Spleen (tissue), 11 donors: ENCODE data around the gene CLRN3. TPM values are rescaled to one million over a fixed set of nuclear protein-coding genes. Genes with fewer than 3 reads are reported as not detected.

Source experiments
- DNase-seq: peaks from one replicate; pipeline ENCODE4 v3.0.0-alpha.2; 2020
- H3K27ac ChIP-seq, 8 donors: fragments of 200-600 bp; sonication (generic) in 7 of 8; 1 replicate in 4 of 8; 2 replicates in 4 of 8; pipeline versions ENCODE4 v1.5.0 to v1.8.0; 2016 to 2021; ENCODE audit warnings: inconsistent platforms in 4 of 8, mild to moderate bottlenecking in 4 of 8, moderate library complexity in 1 of 8
- H3K27me3 ChIP-seq, 7 donors: fragments of 200-600 bp; sonication (generic) in 6 of 7; replicated peaks in 1 of 7; 1 replicate in 4 of 7; 2 replicates in 3 of 7; pipeline versions ENCODE4 v1.5.0 to v1.8.0; 2016 to 2021; ENCODE audit warnings: inconsistent platforms in 3 of 7, mild to moderate bottlenecking in 1 of 7
- H3K36me3 ChIP-seq, 6 donors: fragments of 200-600 bp; sonication (generic) in 5 of 6; 1 replicate in 4 of 6; 2 replicates in 2 of 6; pipeline versions ENCODE4 v1.5.0 to v1.8.0; 2016 to 2021; ENCODE audit warnings: inconsistent platforms in 2 of 6
- H3K4me1 ChIP-seq, 6 donors: fragments of 200-600 bp; sonication (generic) in 5 of 6; 1 replicate in 3 of 6; 2 replicates in 3 of 6; pipeline versions ENCODE4 v1.5.0 to v1.8.0; 2016 to 2021; ENCODE audit warnings: inconsistent platforms in 3 of 6
- H3K4me3 ChIP-seq, 8 donors: fragments of 200-600 bp; sonication (generic) in 7 of 8; 1 replicate in 4 of 8; 2 replicates in 4 of 8; pipeline versions ENCODE4 v1.5.0 to v1.8.0; 2016 to 2021; ENCODE audit warnings: inconsistent platforms in 4 of 8, mild to moderate bottlenecking in 4 of 8, moderate library complexity in 2 of 8
- H3K9me3 ChIP-seq, 8 donors: fragments of 200-600 bp; sonication (generic) in 7 of 8; 1 replicate in 4 of 8; 2 replicates in 4 of 8; pipeline versions ENCODE4 v1.5.0 to v1.8.0; 2016 to 2021; ENCODE audit warnings: inconsistent platforms in 4 of 8
- POLR2A ChIP-seq, 3 donors: fragments of 450-650 bp; IDR thresholded peaks; one replicate each; pipeline ENCODE4 v1.5.1; 2017; ENCODE audit warnings: antibody characterized with exemption in 3 of 3, mild to moderate bottlenecking in 1 of 3
- POLR2AphosphoS5 ChIP-seq, 3 donors: sonication (generic); formaldehyde crosslinking; IDR thresholded peaks; one replicate each; pipeline ENCODE4 v1.5.1; 2017; ENCODE audit warnings: antibody characterized with exemption in 3 of 3
- WGBS, 5 donors: extraction: QIAGEN DNeasy Blood & Tissue Kit in 3 of 5; methylation state at CpG; one replicate each; pipeline versions ENCODE4 v1.1.5 to v1.1.7; 2013 to 2018; 5-methylcytosine and 5-hydroxymethylcytosine counted together
- intact Hi-C: fragments of 100-400 bp; cut with DNase I; formaldehyde crosslinking; loops from one replicate; pipeline ENCODE4 v1.15.0; 2023; ENCODE audit warnings: low total_unique reads
- polyA plus RNA-seq, 3 donors: library from polyadenylated mRNA; stranded (reverse); fragments of 200-250 nt; gene quantifications; one replicate each; pipeline ENCODE4 v1.2.1, GENCODE V29; 2013
- total RNA-seq, 7 donors: library from RNA; depleted of rRNA in 3 of 7; stranded (reverse); fragments of >200 nt in 3 of 7; fragmentation: NEBNext Ultra II Directional in 4 of 7; extraction: Animal tissue kit (Norgen Biotek cat#: 25700) in 4 of 7; gene quantifications; one replicate each; pipeline versions ENCODE4 v1.1.0 to v1.2.1, GENCODE V29; 2016 to 2021
- TF ChIP-seq, protein P1 (sequence below), 11 experiments: fragments of 200-600 bp in 7 of 11; fragments of 450-650 bp in 4 of 11; sonication (generic) in 4 of 11; IDR thresholded peaks in 8 of 11; conservative IDR thresholded peaks in 3 of 11; 1 replicate in 7 of 11; 2 replicates in 4 of 11; pipeline versions ENCODE4 v1.4.0 to v1.8.0; 2016 to 2021; ENCODE audit warnings: antibody characterized with exemption in 11 of 11, inconsistent platforms in 4 of 11, mild to moderate bottlenecking in 1 of 11
- donor health status: healthy with polysubstance abuse.
- donor health status: DM: no; HTN: no; CAD: no; lungs with moderate emphysema.
- donor health status: DM: no; HTN: no; CAD: no.
- donor health status: Bipolar disorder and iron deficiency.
- donor health status: healthy.
- donor health status: DM: no; HTN: no; CAD: no.
- donor health status: DM: yes; HTN: yes; CAD: no.

CLRN3 gene
- total and polyA plus RNA-seq, 10 donors, result 0.22 to 0.43 TPM; not detected in 8

DNA sequence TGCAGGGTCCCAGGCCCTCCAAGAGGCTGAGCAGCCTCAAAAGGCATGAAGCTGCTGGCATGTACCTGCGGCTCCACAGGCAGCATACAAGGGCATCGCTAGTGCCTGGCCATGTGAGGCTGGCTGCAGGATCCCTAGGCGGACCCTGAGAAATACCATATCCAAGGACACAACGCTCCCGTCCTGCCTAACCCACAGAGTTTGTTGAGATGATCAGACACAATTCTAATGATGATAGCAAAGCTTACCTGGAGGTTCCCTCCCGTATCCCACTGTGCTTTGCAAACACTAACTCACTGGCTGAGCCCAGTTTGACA lies 17.3 kb downstream of the CLRN3 start:
- 84 to 97% (median 93%) methylated on average over 5 to 6 of the region's 6 CpGs for WGBS, 5 donors
- intact Hi-C loops, result no loop called here
- no peak overlapping the region for H3K27ac ChIP-seq
- H3K36me3 ChIP-seq, result no peaks in the 10 kb centered on the region
- DNase-seq, result no peak
- H3K4me1 ChIP-seq, result peaks cover 0 to 49% (median 13%) of the 10 kb centered on the region in 6 donors
- H3K4me3 ChIP-seq, result no peak overlapping the region
- TF ChIP-seq, protein P1, sequence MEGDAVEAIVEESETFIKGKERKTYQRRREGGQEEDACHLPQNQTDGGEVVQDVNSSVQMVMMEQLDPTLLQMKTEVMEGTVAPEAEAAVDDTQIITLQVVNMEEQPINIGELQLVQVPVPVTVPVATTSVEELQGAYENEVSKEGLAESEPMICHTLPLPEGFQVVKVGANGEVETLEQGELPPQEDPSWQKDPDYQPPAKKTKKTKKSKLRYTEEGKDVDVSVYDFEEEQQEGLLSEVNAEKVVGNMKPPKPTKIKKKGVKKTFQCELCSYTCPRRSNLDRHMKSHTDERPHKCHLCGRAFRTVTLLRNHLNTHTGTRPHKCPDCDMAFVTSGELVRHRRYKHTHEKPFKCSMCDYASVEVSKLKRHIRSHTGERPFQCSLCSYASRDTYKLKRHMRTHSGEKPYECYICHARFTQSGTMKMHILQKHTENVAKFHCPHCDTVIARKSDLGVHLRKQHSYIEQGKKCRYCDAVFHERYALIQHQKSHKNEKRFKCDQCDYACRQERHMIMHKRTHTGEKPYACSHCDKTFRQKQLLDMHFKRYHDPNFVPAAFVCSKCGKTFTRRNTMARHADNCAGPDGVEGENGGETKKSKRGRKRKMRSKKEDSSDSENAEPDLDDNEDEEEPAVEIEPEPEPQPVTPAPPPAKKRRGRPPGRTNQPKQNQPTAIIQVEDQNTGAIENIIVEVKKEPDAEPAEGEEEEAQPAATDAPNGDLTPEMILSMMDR (IDR thresholded peaks at IDR 0.05 in 8 of 11, conservative IDR thresholded peaks at IDR 0.05 in 3 of 11), result no peak
- peaks cover 0 to 15% (median 0%) of the 10 kb centered on the region in 7 donors for H3K27me3 ChIP-seq
- no peaks in the 10 kb centered on the region for H3K9me3 ChIP-seq

DNA sequence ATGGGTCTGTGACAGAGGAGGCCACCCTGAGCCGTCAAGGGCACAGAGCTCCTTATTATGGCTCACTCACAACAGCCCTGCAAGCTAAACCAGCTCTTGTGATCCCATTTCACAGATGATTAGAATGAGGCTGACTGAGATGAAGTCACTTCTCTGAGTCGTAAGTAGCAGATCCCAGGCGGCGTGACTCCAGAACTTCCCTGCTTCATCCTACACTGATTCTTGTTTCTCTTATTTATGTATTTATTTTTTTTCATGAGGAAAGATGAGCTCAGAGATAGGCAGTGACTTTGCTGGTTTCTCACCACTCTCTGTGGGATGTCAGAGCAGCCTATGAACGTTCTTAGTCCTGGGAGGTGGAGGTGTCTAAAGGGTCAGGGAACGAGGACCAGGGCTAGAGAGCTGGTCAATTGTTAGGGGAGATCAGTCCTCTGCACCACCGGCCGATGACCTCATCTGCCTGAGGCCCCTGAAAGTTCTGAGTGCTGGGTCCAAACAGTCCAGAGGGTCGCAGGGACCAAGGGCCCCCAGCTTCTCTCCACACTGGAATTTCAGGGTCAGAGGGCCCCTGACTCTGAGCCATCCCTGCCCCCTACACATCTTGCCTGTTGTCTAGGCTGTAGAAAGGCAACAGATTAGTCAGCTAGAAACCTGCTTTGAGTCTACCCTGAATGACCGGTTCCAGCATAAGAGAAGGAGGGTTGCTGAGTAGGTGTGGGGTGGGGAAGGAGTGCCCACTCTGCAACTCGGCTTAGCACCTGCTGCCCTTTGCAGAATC lies 17.9 kb downstream of the CLRN3 start:
- H3K4me1 ChIP-seq, result peaks cover 0 to 44% (median 8%) of the 10 kb centered on the region in 6 donors
- no peaks in the 10 kb centered on the region for H3K36me3 ChIP-seq
- no peak overlapping the region for H3K27ac ChIP-seq
- TF ChIP-seq POLR2A (IDR thresholded peaks at IDR 0.05) (no peak), POLR2AphosphoS5 (IDR thresholded peaks at IDR 0.05) (no peak)
- TF ChIP-seq, protein P1 (IDR thresholded peaks at IDR 0.05 in 8 of 11, conservative IDR thresholded peaks at IDR 0.05 in 3 of 11), result no peak
- DNase-seq, result no peak
- intact Hi-C loops, result no loop called here
- peaks cover 0 to 17% (median 0%) of the 10 kb centered on the region in 7 donors for H3K27me3 ChIP-seq
- no peak overlapping the region for H3K4me3 ChIP-seq
- H3K9me3 ChIP-seq, result peaks cover 0 to 4% (median under 1%) of the 10 kb centered on the region in 8 donors
- WGBS, 5 donors, result 82 to 89% (median 85%) methylated on average over 10 to 11 of the region's 11 CpGs

DNA sequence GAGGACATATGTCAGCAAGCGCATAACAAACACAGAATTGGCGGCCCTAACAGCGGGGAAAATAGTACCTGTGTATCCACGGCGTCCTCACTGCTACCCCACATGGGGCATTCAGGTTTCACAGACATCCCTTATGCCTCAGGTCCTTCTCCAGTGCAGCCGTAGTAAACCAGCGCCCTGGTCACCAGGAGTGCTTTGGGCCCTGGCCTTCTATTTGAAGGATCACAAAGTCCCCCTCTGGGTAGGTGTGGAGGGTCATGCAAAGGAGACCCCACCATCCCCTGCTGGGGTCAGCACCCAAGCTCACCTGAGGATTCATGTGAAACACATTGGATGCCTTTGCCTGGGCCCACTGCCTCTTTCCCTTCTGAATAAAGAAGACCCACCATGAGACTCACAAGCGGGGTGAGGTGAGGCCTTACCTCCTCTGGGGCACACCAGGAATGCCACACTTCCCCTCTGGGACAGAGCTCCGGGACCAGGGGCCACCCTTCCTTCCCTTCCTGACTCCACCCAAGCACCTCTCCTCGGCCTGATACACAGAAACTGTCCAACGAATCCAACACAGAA lies 18.8 kb downstream of the CLRN3 start:
- H3K4me3 ChIP-seq, result no peak overlapping the region
- intact Hi-C loops, result no loop called here
- H3K36me3 ChIP-seq, result no peaks in the 10 kb centered on the region
- no peak for TF ChIP-seq POLR2AphosphoS5 (IDR thresholded peaks at IDR 0.05)
- no peak for TF ChIP-seq POLR2A (IDR thresholded peaks at IDR 0.05)
- TF ChIP-seq, protein P1 (IDR thresholded peaks at IDR 0.05 in 8 of 11, conservative IDR thresholded peaks at IDR 0.05 in 3 of 11), result no peak
- peaks cover 0 to 13% (median 8%) of the 10 kb centered on the region in 8 donors for H3K9me3 ChIP-seq
- DNase-seq, result no peak
- H3K27me3 ChIP-seq, result peaks cover 0 to 17% (median 0%) of the 10 kb centered on the region in 7 donors
- peaks cover 0 to 35% (median 3%) of the 10 kb centered on the region in 6 donors for H3K4me1 ChIP-seq
- WGBS, 5 donors, result 75 to 81% (median 77%) methylated on average over 11 of the region's 11 CpGs
- H3K27ac ChIP-seq, result no peak overlapping the region

GRCh38 chr10:127872871-127873600 lies 19.7 kb downstream of the CLRN3 start:
- 77 to 84% (median 79%) methylated on average over 11 to 12 of the region's 12 CpGs for WGBS, 5 donors
- DNase-seq, result peak; percentile 50
- H3K9me3 ChIP-seq, result peaks cover 0 to 19% (median 11%) of the 10 kb centered on the region in 8 donors
- no peaks in the 10 kb centered on the region for H3K36me3 ChIP-seq
- TF ChIP-seq POLR2A (IDR thresholded peaks at IDR 0.05) (no peak), POLR2AphosphoS5 (IDR thresholded peaks at IDR 0.05) (no peak)
- TF ChIP-seq, protein P1 (IDR thresholded peaks at IDR 0.05 in 8 of 11, conservative IDR thresholded peaks at IDR 0.05 in 3 of 11), result no peak
- H3K27me3 ChIP-seq, result peaks cover 0 to 17% (median 0%) of the 10 kb centered on the region in 7 donors
- no peak overlapping the region for H3K4me3 ChIP-seq
- intact Hi-C loops, result no loop called here
- H3K4me1 ChIP-seq, result peaks cover 0 to 26% (median 3%) of the 10 kb centered on the region in 6 donors
- peak overlapping the region in 1 of 8 donors; percentile 51 for H3K27ac ChIP-seq
